Ureter (tissue), 1 donor: Measurements from ENCODE around the gene MICAL2. TPM values are rescaled to one million over a fixed set of nuclear protein-coding genes. Genes with fewer than 3 reads are reported as not detected.

Source experiments
- DNase-seq: peaks from one replicate; pipeline ENCODE4 v3.0.0-alpha.2; 2020; ENCODE audit warnings: low spot score
- total RNA-seq: library from RNA; stranded (reverse); gene quantifications from one replicate; pipeline ENCODE4 v1.2.4, GENCODE V29; 2023
- donor health status: DM: yes; HTN: yes; CAD: no.

The MICAL2 gene
- total RNA-seq, 1 donor from 2014 or later = 215 TPM

- DNase-seq = peak; percentile 35
Measured at GRCh38 chr11:12169822-12170221, 59.4 kb downstream of the MICAL2 start.

- DNase-seq = no peak
Measured at GRCh38 chr11:12170501-12170900, 60.1 kb downstream of the MICAL2 start.

- peak; percentile 48 for DNase-seq
Measured at GRCh38 chr11:12170984-12171383, 60.6 kb downstream of the MICAL2 start.

GRCh38 chr11:12171921-12172320, 61.5 kb downstream of the MICAL2 start:
- no peak for DNase-seq

GRCh38 chr11:12172493-12173013, 62.2 kb downstream of the MICAL2 start:
- DNase-seq = no peak

- DNase-seq = peak; percentile 8
Measured at GRCh38 chr11:12173111-12173510, 62.7 kb downstream of the MICAL2 start.

- no peak for DNase-seq
Measured at GRCh38 chr11:12174128-12174476, 63.7 kb downstream of the MICAL2 start.

GRCh38 chr11:12174477-12175143, 64.2 kb downstream of the MICAL2 start:
- DNase-seq = peak; percentile 10

- peak; percentile 31 for DNase-seq
Measured at GRCh38 chr11:12175694-12176241, 65.4 kb downstream of the MICAL2 start.

- no peak for DNase-seq
Measured at GRCh38 chr11:12176410-12176809, 66.0 kb downstream of the MICAL2 start.

- DNase-seq = peak; percentile 20
Measured at GRCh38 chr11:12177739-12178338, 67.4 kb downstream of the MICAL2 start.

- peak; percentile 71 for DNase-seq
Measured at GRCh38 chr11:12179019-12179418, 68.6 kb downstream of the MICAL2 start.

GRCh38 chr11:12179531-12179930, 69.1 kb downstream of the MICAL2 start:
- DNase-seq = peak; percentile 40

GRCh38 chr11:12180257-12181205, 70.1 kb downstream of the MICAL2 start:
- DNase-seq = no peak

- no peak for DNase-seq
Measured at GRCh38 chr11:12182302-12182675, 71.9 kb downstream of the MICAL2 start.

- no peak for DNase-seq
Measured at GRCh38 chr11:12182676-12183541, 72.5 kb downstream of the MICAL2 start.

- no peak for DNase-seq
Measured at GRCh38 chr11:12183827-12184620, 73.6 kb downstream of the MICAL2 start.

GRCh38 chr11:12184699-12185098, 74.3 kb downstream of the MICAL2 start:
- DNase-seq = no peak

- DNase-seq = no peak
Measured at GRCh38 chr11:12185106-12185690, 74.8 kb downstream of the MICAL2 start.

- DNase-seq = no peak
Measured at GRCh38 chr11:12185914-12186313, 75.5 kb downstream of the MICAL2 start.
